Thoracic aorta (tissue), 2 donors: ENCODE results near the gene KARS1. TPM values are rescaled to one million over a fixed set of nuclear protein-coding genes. Genes with fewer than 3 reads are reported as not detected.

Source experiments
- ATAC-seq: fragments of 150-250 bp; one replicate; pipeline ENCODE4 v1.8.0; 2017; ENCODE audit warnings: low read depth; ENCODE audit not compliant: insufficient number of reproducible peaks, low FRiP score
- DNase-seq: peaks from one replicate; pipeline ENCODE4 v3.0.0-alpha.2; 2020; ENCODE audit warnings: low spot score
- H3K27ac ChIP-seq, 2 donors: fragments of 200-600 bp; sonication (generic); 1 replicate in 1 of 2; 2 replicates in 1 of 2; pipeline ENCODE4 v1.5.1; 2016; ENCODE audit warnings: mild to moderate bottlenecking in 2 of 2, moderate library complexity in 2 of 2
- H3K27me3 ChIP-seq: fragments of 200-600 bp; sonication (generic); replicated peaks from 2 replicates; pipeline ENCODE4 v1.6.0; 2016; ENCODE audit warnings: mild to moderate bottlenecking; ENCODE audit not compliant: insufficient read depth
- H3K36me3 ChIP-seq: fragments of 200-600 bp; sonication (generic); one replicate; pipeline ENCODE4 v1.5.1; 2016
- H3K4me1 ChIP-seq, 2 donors: fragments of 200-600 bp; sonication (generic); 1 replicate in 1 of 2; 2 replicates in 1 of 2; pipeline versions ENCODE4 v1.5.1 to v1.6.0; 2016; ENCODE audit warnings: low read depth in 2 of 2, mild to moderate bottlenecking in 1 of 2; ENCODE audit not compliant: control insufficient read depth in 1 of 2
- H3K4me3 ChIP-seq: fragments of 200-600 bp; sonication (generic); 2 replicates; pipeline ENCODE4 v1.5.1; 2016; ENCODE audit warnings: mild to moderate bottlenecking
- H3K9me3 ChIP-seq: fragments of 200-600 bp; sonication (generic); 2 replicates; pipeline ENCODE4 v1.5.1; 2016
- CTCF ChIP-seq: fragments of 200-600 bp; sonication (generic); IDR thresholded peaks from one replicate; pipeline ENCODE4 v1.5.1; 2019; ENCODE audit warnings: antibody characterized with exemption
- total RNA-seq, 2 donors: library from RNA; depleted of rRNA; stranded (reverse); fragments of >200 nt; gene quantifications; one replicate each; pipeline versions ENCODE4 v1.1.0 to v1.2.3, GENCODE V29; 2016

KARS1 gene
- total RNA-seq, 2 donors from 2014 or later, result 71.5 to 76.1 TPM

GRCh38 chr16:75588716-75589115 is 58.7 kb downstream of the KARS1 start:
- peaks cover 5% of the 10 kb centered on the region for H3K36me3 ChIP-seq
- peak overlapping the region; percentile 84 to 94 for H3K27ac ChIP-seq
- H3K4me1 ChIP-seq, result peaks cover 9 to 41% of the 10 kb centered on the region in 2 donors
- TF ChIP-seq CTCF, result no peak
- no peak for DNase-seq
- no peak for ATAC-seq
- H3K9me3 ChIP-seq, result no peaks in the 10 kb centered on the region
- no peak overlapping the region for H3K4me3 ChIP-seq
- H3K27me3 ChIP-seq, result no peaks in the 10 kb centered on the region

GRCh38 chr16:75584108-75584507 is 63.4 kb downstream of the KARS1 start:
- peaks cover 8% of the 10 kb centered on the region for H3K36me3 ChIP-seq
- H3K4me3 ChIP-seq, result no peak overlapping the region
- ATAC-seq (no peak), DNase-seq (no peak)
- no peak overlapping the region for H3K27ac ChIP-seq
- no peaks in the 10 kb centered on the region for H3K27me3 ChIP-seq
- no peaks in the 10 kb centered on the region for H3K9me3 ChIP-seq
- TF ChIP-seq CTCF, result no peak
- peaks cover 0 to 8% of the 10 kb centered on the region in 2 donors for H3K4me1 ChIP-seq

GRCh38 chr16:75579281-75579834 is 68.1 kb downstream of the KARS1 start:
- H3K9me3 ChIP-seq, result no peaks in the 10 kb centered on the region
- no peak overlapping the region for H3K27ac ChIP-seq
- ATAC-seq, result no peak
- no peak overlapping the region for H3K4me3 ChIP-seq
- no peaks in the 10 kb centered on the region for H3K4me1 ChIP-seq
- DNase-seq, result no peak
- no peak for TF ChIP-seq CTCF
- H3K27me3 ChIP-seq, result no peaks in the 10 kb centered on the region
- peaks cover 16% of the 10 kb centered on the region for H3K36me3 ChIP-seq

- H3K36me3 ChIP-seq, result peaks cover 21% of the 10 kb centered on the region
- DNase-seq, result no peak
- H3K4me3 ChIP-seq, result no peak overlapping the region
- H3K4me1 ChIP-seq, result peaks cover 0 to under 1% of the 10 kb centered on the region in 2 donors
- no peaks in the 10 kb centered on the region for H3K9me3 ChIP-seq
- no peak for ATAC-seq
- H3K27ac ChIP-seq, result no peak overlapping the region
- no peaks in the 10 kb centered on the region for H3K27me3 ChIP-seq
- no peak for TF ChIP-seq CTCF
These were observed 68.7 kb downstream of the KARS1 start for GRCh38 chr16:75578725-75579124.

- H3K4me3 ChIP-seq, result no peak overlapping the region
- ATAC-seq (no peak), DNase-seq (no peak)
- peaks cover 26% of the 10 kb centered on the region for H3K36me3 ChIP-seq
- no peaks in the 10 kb centered on the region for H3K27me3 ChIP-seq
- no peak overlapping the region for H3K27ac ChIP-seq
- no peak for TF ChIP-seq CTCF
- H3K4me1 ChIP-seq, result peaks cover 2 to 5% of the 10 kb centered on the region in 2 donors
- no peaks in the 10 kb centered on the region for H3K9me3 ChIP-seq
These were observed 69.3 kb downstream of the KARS1 start for GRCh38 chr16:75578212-75578611.

Other genes with a start within 250 kb of the KARS1 start
- 10 to 100 TPM; 31.1 to 84.7 TPM for gene CFDP1, start 214.2 kb downstream of the KARS1 start, total RNA-seq
- gene TMEM170A, start 183.0 kb downstream of the KARS1 start, total RNA-seq, result 10 to 100 TPM; 11.6 to 29.6 TPM
- 1 to 10 TPM; 7.7 to 8.3 TPM for gene CHST6, start 152.2 kb downstream of the KARS1 start, total RNA-seq
- under 1 TPM in 1 of 2 donors, not detected in 1; 0.56 TPM for gene CHST5, start 111.6 kb downstream of the KARS1 start, total RNA-seq
- gene TMEM231, start 91.4 kb downstream of the KARS1 start, total RNA-seq, result 10 to 100 TPM; 10.4 to 11.8 TPM
- 100 to 1,000 TPM; 101 to 122 TPM for gene GABARAPL2, start 81.3 kb downstream of the KARS1 start, total RNA-seq
- gene ADAT1, start 24.4 kb downstream of the KARS1 start, total RNA-seq, result 10 to 100 TPM; 41.2 to 46.3 TPM
- 10 to 100 TPM; 78.3 to 83.8 TPM for gene TERF2IP, start 108 bp upstream of the KARS1 start, total RNA-seq
- gene CPHXL2, start 29.3 kb upstream of the KARS1 start, total RNA-seq, result not detected
- gene DUXB, start 53.8 kb upstream of the KARS1 start, total RNA-seq, result not detected
- not detected for gene CPHXL, start 78.8 kb upstream of the KARS1 start, total RNA-seq